HEK293 (cell line): ENCODE data around the gene SLK.

Experiments used
- CTCF ChIA-PET: fragments of 350-600 bp; formaldehyde crosslinking; extraction: SDS; loops from one replicate; lab custom pipeline; 2021; ENCODE audit warnings: antibody characterized with exemption; lab: Yijun Ruan, JAX
- POLR2A ChIA-PET: fragments of 300-600 bp; formaldehyde crosslinking; extraction: SDS; loops from one replicate; lab custom pipeline; 2020; ENCODE audit warnings: antibody characterized with exemption, inconsistent platforms; lab: Yijun Ruan, JAX
- H3K27ac ChIP-seq: fragments of 200-500 bp; sonication (Bioruptor generic); 2 replicates; pipeline ENCODE4 v1.5.1; 2014; ENCODE audit warnings: low read depth, low read length, control low read depth, inconsistent platforms; ENCODE audit errors: extremely low read depth
- H3K36me3 ChIP-seq, 2 experiments: fragments of 200-500 bp in 1 of 2; sonication (Bioruptor generic) in 1 of 2; 1 replicate in 1 of 2; 2 replicates in 1 of 2; pipeline ENCODE4 v1.5.1; 2014 to 2017; ENCODE audit warnings: inconsistent platforms in 2 of 2, low read length in 2 of 2; ENCODE audit not compliant: control insufficient read depth in 2 of 2, insufficient read depth in 1 of 2
- H3K4me1 ChIP-seq: fragments of 200-500 bp; sonication (Bioruptor generic); 2 replicates; pipeline ENCODE4 v1.5.1; 2014; ENCODE audit warnings: mild to moderate bottlenecking, low read length, inconsistent platforms; ENCODE audit not compliant: control insufficient read depth, insufficient read depth
- H3K4me3 ChIP-seq: 2 replicates; pipeline ENCODE4 v1.5.1; 2011; ENCODE audit warnings: low read depth, mild to moderate bottlenecking, control low read depth, low read length, moderate library complexity
- H3K9me3 ChIP-seq: fragments of 200-500 bp; sonication (Bioruptor generic); 2 replicates; pipeline ENCODE4 v1.5.1; 2014; ENCODE audit warnings: low read depth, low read length, inconsistent platforms; ENCODE audit not compliant: control insufficient read depth, insufficient read depth
- IKZF3 ChIP-seq: fragments of 450-650 bp; IDR thresholded peaks from 2 replicates; pipeline ENCODE4 v1.5.0; 2018; ENCODE audit warnings: missing biosample characterization, mild to moderate bottlenecking, missing genetic modification characterization, moderate library complexity
- MYNN ChIP-seq: fragments of 450-650 bp; formaldehyde crosslinking; IDR thresholded peaks from 2 replicates; pipeline ENCODE4 v1.5.1; 2016; ENCODE audit warnings: missing biosample characterization, missing genetic modification characterization, borderline replicate concordance
- REST ChIP-seq: fragments of 450-650 bp; formaldehyde crosslinking; IDR thresholded peaks from 2 replicates; pipeline ENCODE4 v1.5.1; 2016; ENCODE audit warnings: missing biosample characterization, missing genetic modification characterization
- SALL2 ChIP-seq: fragments of 450-650 bp; formaldehyde crosslinking; IDR thresholded peaks from 2 replicates; pipeline ENCODE4 v1.5.0; 2017; ENCODE audit warnings: missing biosample characterization, mild to moderate bottlenecking, missing genetic modification characterization, borderline replicate concordance
- YY1 ChIP-seq: fragments of 450-650 bp; formaldehyde crosslinking; IDR thresholded peaks from 2 replicates; pipeline ENCODE4 v1.5.1; 2018; ENCODE audit warnings: missing biosample characterization, missing genetic modification characterization
- ZBTB21 ChIP-seq: fragments of 450-650 bp; formaldehyde crosslinking; IDR thresholded peaks from 2 replicates; pipeline ENCODE4 v1.5.1; 2017; ENCODE audit warnings: missing biosample characterization, missing genetic modification characterization
- ZBTB48 ChIP-seq: fragments of 450-650 bp; formaldehyde crosslinking; IDR thresholded peaks from 2 replicates; pipeline ENCODE4 v1.5.1; 2016; ENCODE audit warnings: missing biosample characterization, missing genetic modification characterization
- ZFP69B ChIP-seq: fragments of 450-650 bp; formaldehyde crosslinking; IDR thresholded peaks from 2 replicates; pipeline ENCODE4 v1.5.1; 2016; ENCODE audit warnings: missing biosample characterization, missing genetic modification characterization
- ZNF10 ChIP-seq: fragments of 450-650 bp; formaldehyde crosslinking; IDR thresholded peaks from 2 replicates; pipeline ENCODE4 v1.5.1; 2017; ENCODE audit warnings: missing biosample characterization, missing genetic modification characterization
- ZNF211 ChIP-seq: fragments of 450-650 bp; formaldehyde crosslinking; IDR thresholded peaks from 2 replicates; pipeline ENCODE4 v1.5.1; 2016; ENCODE audit warnings: low read depth, missing biosample characterization, missing genetic modification characterization
- ZNF23 ChIP-seq: fragments of 450-650 bp; formaldehyde crosslinking; IDR thresholded peaks from 2 replicates; pipeline ENCODE4 v1.5.1; 2016; ENCODE audit warnings: missing biosample characterization, missing genetic modification characterization, borderline replicate concordance
- ZNF24 ChIP-seq: fragments of 450-650 bp; formaldehyde crosslinking; IDR thresholded peaks from 2 replicates; pipeline ENCODE4 v1.5.1; 2016; ENCODE audit warnings: missing biosample characterization, missing genetic modification characterization
- ZNF335 ChIP-seq: fragments of 450-650 bp; formaldehyde crosslinking; conservative IDR thresholded peaks from 2 replicates; pipeline ENCODE4 v1.5.1; 2016; ENCODE audit warnings: missing biosample characterization, missing genetic modification characterization
- ZNF366 ChIP-seq: fragments of 450-650 bp; formaldehyde crosslinking; conservative IDR thresholded peaks from 2 replicates; pipeline ENCODE4 v1.5.1; 2016; ENCODE audit warnings: missing biosample characterization, missing genetic modification characterization
- ZNF555 ChIP-seq: fragments of 450-650 bp; formaldehyde crosslinking; conservative IDR thresholded peaks from 2 replicates; pipeline ENCODE4 v1.5.1; 2017; ENCODE audit warnings: missing biosample characterization, mild to moderate bottlenecking, missing genetic modification characterization, inconsistent platforms
- ZNF585B ChIP-seq: fragments of 450-650 bp; formaldehyde crosslinking; IDR thresholded peaks from 2 replicates; pipeline ENCODE4 v1.5.1; 2016; ENCODE audit warnings: missing biosample characterization, missing genetic modification characterization
- ZNF621 ChIP-seq: fragments of 450-650 bp; formaldehyde crosslinking; IDR thresholded peaks from 2 replicates; pipeline ENCODE4 v1.5.1; 2017; ENCODE audit warnings: missing biosample characterization, missing genetic modification characterization
- ZNF623 ChIP-seq: fragments of 450-650 bp; formaldehyde crosslinking; IDR thresholded peaks from 2 replicates; pipeline ENCODE4 v1.5.1; 2016; ENCODE audit warnings: missing biosample characterization, missing genetic modification characterization
- ZNF645 ChIP-seq: fragments of 450-650 bp; formaldehyde crosslinking; IDR thresholded peaks from 2 replicates; pipeline ENCODE4; 2016; ENCODE audit warnings: missing biosample characterization, missing genetic modification characterization
- ZNF677 ChIP-seq: fragments of 450-650 bp; IDR thresholded peaks from 2 replicates; pipeline ENCODE4 v1.5.0; 2018; ENCODE audit warnings: missing biosample characterization, mild to moderate bottlenecking, missing genetic modification characterization, moderate library complexity
- ZNF777 ChIP-seq: fragments of 450-650 bp; formaldehyde crosslinking; IDR thresholded peaks from 2 replicates; pipeline ENCODE4 v1.5.1; 2017; ENCODE audit warnings: missing biosample characterization, missing genetic modification characterization, borderline replicate concordance
- TF ChIP-seq, protein P1 (sequence below): fragments of 450-650 bp; formaldehyde crosslinking; IDR thresholded peaks from 2 replicates; pipeline ENCODE4 v1.5.1; 2017; ENCODE audit warnings: missing biosample characterization, missing genetic modification characterization
- TF ChIP-seq, protein P2 (sequence below): fragments of 450-650 bp; formaldehyde crosslinking; IDR thresholded peaks from 2 replicates; pipeline ENCODE4 v1.5.1; 2016; ENCODE audit warnings: missing biosample characterization, missing genetic modification characterization, low read depth
- TF ChIP-seq, protein P3 (sequence below): fragments of 450-650 bp; formaldehyde crosslinking; IDR thresholded peaks from 2 replicates; pipeline ENCODE4 v1.5.1; 2017; ENCODE audit warnings: missing biosample characterization, missing genetic modification characterization

Gene SLK

GRCh38 chr10:103929381-103929921 lies 37.5 kb upstream of the SLK start:
- POLR2A ChIA-PET, result no interaction called here
- no peaks in the 10 kb centered on the region for H3K4me1 ChIP-seq
- no peaks in the 10 kb centered on the region for H3K9me3 ChIP-seq
- no peaks in the 10 kb centered on the region for H3K36me3 ChIP-seq
- no peak overlapping the region for H3K27ac ChIP-seq
- H3K4me3 ChIP-seq, result no peak overlapping the region
- CTCF ChIA-PET, result interaction anchor here (0.6 to 0.8 kb wide), 2 partner anchors 44 to 1029 kb away, joined by 3 to 4 read pairs; no protein-coding TSS in a partner anchor
- TF ChIP-seq, protein P1, sequence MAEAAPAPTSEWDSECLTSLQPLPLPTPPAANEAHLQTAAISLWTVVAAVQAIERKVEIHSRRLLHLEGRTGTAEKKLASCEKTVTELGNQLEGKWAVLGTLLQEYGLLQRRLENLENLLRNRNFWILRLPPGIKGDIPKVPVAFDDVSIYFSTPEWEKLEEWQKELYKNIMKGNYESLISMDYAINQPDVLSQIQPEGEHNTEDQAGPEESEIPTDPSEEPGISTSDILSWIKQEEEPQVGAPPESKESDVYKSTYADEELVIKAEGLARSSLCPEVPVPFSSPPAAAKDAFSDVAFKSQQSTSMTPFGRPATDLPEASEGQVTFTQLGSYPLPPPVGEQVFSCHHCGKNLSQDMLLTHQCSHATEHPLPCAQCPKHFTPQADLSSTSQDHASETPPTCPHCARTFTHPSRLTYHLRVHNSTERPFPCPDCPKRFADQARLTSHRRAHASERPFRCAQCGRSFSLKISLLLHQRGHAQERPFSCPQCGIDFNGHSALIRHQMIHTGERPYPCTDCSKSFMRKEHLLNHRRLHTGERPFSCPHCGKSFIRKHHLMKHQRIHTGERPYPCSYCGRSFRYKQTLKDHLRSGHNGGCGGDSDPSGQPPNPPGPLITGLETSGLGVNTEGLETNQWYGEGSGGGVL (tag by site-specific recombination), result peak; percentile 61
- TF ChIP-seq REST (tag by site-specific recombination) (no peak), ZNF677 (tag by site-specific recombination) (no peak), ZNF623 (no peak), SALL2 (tag by site-specific recombination) (no peak), MYNN (tag by site-specific recombination) (no peak), ZNF366 (tag by site-specific recombination) (peak; percentile 46), ZBTB48 (no peak), ZNF24 (tag by site-specific recombination) (no peak), IKZF3 (tag by site-specific recombination) (no peak), ZNF621 (tag by site-specific recombination) (no peak), ZFP69B (peak; percentile 75), ZBTB21 (tag by site-specific recombination) (peak; percentile 81), YY1 (tag by site-specific recombination) (no peak), ZNF777 (tag by site-specific recombination) (no peak), ZNF335 (tag by site-specific recombination) (0 out of 2 replicates have a peak, but pooled peaks have one; percentile 37), ZNF211 (no peak), ZNF23 (tag by site-specific recombination) (no peak), ZNF585B (tag by site-specific recombination) (no peak), ZNF645 (tag by site-specific recombination) (no peak), ZNF10 (no peak), ZNF555 (tag by site-specific recombination) (no peak)
- TF ChIP-seq, protein P2, sequence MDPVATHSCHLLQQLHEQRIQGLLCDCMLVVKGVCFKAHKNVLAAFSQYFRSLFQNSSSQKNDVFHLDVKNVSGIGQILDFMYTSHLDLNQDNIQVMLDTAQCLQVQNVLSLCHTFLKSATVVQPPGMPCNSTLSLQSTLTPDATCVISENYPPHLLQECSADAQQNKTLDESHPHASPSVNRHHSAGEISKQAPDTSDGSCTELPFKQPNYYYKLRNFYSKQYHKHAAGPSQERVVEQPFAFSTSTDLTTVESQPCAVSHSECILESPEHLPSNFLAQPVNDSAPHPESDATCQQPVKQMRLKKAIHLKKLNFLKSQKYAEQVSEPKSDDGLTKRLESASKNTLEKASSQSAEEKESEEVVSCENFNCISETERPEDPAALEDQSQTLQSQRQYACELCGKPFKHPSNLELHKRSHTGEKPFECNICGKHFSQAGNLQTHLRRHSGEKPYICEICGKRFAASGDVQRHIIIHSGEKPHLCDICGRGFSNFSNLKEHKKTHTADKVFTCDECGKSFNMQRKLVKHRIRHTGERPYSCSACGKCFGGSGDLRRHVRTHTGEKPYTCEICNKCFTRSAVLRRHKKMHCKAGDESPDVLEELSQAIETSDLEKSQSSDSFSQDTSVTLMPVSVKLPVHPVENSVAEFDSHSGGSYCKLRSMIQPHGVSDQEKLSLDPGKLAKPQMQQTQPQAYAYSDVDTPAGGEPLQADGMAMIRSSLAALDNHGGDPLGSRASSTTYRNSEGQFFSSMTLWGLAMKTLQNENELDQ (tag by site-specific recombination), result no peak
- TF ChIP-seq, protein P3, sequence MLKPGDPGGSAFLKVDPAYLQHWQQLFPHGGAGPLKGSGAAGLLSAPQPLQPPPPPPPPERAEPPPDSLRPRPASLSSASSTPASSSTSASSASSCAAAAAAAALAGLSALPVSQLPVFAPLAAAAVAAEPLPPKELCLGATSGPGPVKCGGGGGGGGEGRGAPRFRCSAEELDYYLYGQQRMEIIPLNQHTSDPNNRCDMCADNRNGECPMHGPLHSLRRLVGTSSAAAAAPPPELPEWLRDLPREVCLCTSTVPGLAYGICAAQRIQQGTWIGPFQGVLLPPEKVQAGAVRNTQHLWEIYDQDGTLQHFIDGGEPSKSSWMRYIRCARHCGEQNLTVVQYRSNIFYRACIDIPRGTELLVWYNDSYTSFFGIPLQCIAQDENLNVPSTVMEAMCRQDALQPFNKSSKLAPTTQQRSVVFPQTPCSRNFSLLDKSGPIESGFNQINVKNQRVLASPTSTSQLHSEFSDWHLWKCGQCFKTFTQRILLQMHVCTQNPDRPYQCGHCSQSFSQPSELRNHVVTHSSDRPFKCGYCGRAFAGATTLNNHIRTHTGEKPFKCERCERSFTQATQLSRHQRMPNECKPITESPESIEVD, result peak; percentile 24; the same call in 1 of the 2 replicates
